ENCODE data around the gene JSRP1.

JSRP1 gene

DNA sequence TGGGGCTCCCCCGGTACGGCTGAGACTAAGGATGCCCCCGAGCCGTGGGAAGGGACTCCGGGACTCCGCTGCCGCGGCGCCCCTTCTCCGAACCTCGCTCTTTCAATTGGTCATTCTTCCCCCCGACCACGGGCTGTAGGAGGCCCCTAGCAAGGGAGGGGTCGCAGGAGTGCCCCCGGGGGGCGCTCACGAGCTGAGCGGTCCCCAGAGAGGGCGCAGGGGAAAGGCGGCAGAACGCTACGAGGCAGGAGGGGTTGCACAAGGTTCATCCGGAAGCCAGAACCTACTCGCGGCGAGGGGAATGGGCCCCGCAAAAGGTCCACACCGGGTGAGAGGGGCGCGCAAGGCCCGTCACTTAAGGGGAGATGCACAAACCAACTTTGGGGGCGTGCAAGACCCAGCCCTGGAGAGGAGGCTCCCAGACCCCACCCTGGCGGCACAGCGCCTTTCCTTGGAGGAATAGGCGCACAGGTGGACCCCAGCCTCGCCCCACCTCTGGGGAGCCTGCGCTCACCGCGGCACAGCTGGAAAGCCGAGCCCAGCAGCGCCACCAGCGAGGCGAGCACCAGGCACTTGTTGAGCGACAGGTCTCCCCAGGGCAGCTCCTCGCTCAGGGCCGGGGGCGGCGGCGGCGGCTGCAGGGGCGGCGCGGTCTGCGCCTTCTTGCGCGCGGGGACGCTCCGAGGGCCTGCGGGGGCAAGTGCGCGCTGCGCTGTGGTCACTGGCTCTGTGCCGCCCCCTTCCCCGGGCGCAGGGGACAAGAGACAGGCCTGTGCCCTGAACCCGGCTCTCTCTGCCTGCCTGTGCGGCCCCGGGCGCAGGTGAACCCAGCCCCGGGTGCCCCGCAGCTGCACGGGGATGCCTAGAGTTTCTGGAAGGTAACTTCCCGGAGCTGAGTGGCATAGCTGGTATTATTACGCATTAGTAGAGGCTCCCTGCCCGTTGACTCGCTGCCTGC, 2.8 kb downstream of the JSRP1 start:
- TF ChIP-seq, protein P1, sequence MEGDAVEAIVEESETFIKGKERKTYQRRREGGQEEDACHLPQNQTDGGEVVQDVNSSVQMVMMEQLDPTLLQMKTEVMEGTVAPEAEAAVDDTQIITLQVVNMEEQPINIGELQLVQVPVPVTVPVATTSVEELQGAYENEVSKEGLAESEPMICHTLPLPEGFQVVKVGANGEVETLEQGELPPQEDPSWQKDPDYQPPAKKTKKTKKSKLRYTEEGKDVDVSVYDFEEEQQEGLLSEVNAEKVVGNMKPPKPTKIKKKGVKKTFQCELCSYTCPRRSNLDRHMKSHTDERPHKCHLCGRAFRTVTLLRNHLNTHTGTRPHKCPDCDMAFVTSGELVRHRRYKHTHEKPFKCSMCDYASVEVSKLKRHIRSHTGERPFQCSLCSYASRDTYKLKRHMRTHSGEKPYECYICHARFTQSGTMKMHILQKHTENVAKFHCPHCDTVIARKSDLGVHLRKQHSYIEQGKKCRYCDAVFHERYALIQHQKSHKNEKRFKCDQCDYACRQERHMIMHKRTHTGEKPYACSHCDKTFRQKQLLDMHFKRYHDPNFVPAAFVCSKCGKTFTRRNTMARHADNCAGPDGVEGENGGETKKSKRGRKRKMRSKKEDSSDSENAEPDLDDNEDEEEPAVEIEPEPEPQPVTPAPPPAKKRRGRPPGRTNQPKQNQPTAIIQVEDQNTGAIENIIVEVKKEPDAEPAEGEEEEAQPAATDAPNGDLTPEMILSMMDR (IDR thresholded peaks at IDR 0.05; ENCODE audit: control insufficient read depth, insufficient read depth, low read depth, low read length, missing control alignments): no peak
- no peak overlapping the region for H3K4me3 ChIP-seq (ENCODE audit: control insufficient read depth, low read depth, low read length)
- DNase-seq (ENCODE audit: low read depth): no peak

DNA sequence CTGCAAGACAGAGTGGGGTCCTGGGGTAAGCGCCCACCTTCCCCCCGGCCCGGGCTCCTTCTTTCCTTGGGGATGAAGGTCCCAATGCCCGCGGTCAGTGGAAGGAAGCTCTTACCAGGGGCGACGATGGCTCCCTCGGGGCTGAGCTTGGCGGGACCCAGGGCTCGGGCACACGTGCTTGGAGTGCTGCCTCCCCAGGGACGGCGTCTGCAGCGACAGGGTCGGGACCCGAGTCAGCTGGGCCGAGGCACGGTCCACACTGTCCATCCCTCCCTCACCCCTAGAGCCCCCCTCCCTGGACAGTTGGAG, 3.5 kb downstream of the JSRP1 start:
- TF ChIP-seq, protein P1 (IDR thresholded peaks at IDR 0.05; ENCODE audit: control insufficient read depth, insufficient read depth, low read depth, low read length, missing control alignments): no peak
- no peak for DNase-seq (ENCODE audit: low read depth)
- no peak overlapping the region for H3K4me3 ChIP-seq (ENCODE audit: control insufficient read depth, low read depth, low read length)

DNA sequence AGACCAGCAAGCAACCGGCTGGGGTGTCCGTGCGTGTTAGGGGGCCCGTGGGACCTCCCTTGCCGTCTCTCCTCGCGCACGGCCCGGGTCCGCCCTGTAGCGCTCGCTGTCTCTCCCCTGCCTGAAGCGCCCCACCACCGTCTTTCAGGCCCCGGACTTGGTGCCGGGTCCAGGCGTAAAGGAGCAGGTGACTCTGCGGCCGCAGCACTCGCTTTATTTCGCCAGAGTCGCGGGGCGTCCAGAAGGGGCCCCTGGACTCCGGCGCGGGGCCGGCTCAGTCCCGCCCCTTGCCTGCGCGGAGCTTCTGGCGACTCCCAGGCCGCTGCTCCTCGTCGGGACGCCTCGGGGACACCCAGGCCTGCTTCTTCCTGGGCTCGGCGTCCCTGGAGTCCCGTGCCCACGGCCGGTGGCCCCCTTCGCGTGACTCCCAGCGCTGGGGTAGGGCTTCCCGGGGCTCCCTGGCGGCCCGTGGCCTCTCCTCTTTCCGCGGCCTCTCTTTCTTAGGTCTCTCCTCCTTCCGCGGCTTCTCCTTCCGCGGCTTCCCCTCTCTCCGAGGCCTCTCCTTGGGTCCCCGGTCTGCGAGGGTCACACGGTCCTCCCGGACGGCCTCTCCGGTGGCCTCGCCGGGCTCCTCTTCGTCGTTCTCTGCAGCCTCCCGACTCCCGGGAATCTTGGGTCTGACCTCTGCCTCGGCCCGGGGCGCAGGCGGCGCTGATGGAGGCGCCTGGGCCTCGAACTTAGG, 4.0 kb downstream of the JSRP1 start:
- no peak overlapping the region for H3K4me3 ChIP-seq (ENCODE audit: control insufficient read depth, low read depth, low read length)
- TF ChIP-seq, protein P1 (IDR thresholded peaks at IDR 0.05; ENCODE audit: control insufficient read depth, insufficient read depth, low read depth, low read length, missing control alignments): no peak
- no peak for DNase-seq (ENCODE audit: low read depth)

DNA sequence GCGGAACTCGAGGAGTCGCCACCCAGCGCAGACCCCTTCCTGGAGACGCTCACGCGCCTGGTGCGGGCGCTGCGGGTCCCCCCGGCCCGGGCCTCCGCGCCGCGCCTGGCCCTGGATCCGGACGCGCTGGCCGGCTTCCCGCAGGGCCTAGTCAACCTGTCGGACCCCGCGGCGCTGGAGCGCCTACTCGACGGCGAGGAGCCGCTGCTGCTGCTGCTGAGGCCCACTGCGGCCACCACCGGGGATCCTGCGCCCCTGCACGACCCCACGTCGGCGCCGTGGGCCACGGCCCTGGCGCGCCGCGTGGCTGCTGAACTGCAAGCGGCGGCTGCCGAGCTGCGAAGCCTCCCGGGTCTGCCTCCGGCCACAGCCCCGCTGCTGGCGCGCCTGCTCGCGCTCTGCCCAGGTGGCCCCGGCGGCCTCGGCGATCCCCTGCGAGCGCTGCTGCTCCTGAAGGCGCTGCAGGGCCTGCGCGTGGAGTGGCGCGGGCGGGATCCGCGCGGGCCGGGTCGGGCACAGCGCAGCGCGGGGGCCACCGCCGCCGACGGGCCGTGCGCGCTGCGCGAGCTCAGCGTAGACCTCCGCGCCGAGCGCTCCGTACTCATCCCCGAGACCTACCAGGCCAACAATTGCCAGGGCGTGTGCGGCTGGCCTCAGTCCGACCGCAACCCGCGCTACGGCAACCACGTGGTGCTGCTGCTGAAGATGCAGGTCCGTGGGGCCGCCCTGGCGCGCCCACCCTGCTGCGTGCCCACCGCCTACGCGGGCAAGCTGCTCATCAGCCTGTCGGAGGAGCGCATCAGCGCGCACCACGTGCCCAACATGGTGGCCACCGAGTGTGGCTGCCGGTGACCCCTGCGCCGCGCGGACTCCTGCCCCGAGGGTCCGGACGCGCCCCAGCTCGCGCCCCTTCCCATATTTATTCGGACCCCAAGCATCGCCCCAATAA, 4.8 kb downstream of the JSRP1 start:
- no peak overlapping the region for H3K4me3 ChIP-seq (ENCODE audit: control insufficient read depth, low read depth, low read length)
- DNase-seq (ENCODE audit: low read depth): no peak
- TF ChIP-seq, protein P1 (IDR thresholded peaks at IDR 0.05; ENCODE audit: control insufficient read depth, insufficient read depth, low read depth, low read length, missing control alignments): no peak

DNA sequence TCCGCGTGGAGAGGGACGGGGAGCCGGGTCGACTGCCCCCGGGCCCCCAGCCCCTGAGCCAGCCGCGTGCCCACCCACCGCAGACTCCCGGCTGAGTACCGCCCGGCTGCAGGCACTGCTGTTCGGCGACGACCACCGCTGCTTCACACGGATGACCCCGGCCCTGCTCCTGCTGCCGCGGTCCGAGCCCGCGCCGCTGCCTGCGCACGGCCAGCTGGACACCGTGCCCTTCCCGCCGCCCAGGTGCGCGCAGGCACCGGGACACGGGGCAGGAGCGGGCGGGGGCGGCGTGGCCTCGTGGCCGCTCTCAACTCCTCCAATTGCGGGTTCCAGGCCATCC, 5.5 kb downstream of the JSRP1 start:
- TF ChIP-seq, protein P1 (IDR thresholded peaks at IDR 0.05; ENCODE audit: control insufficient read depth, insufficient read depth, low read depth, low read length, missing control alignments): no peak
- no peak for DNase-seq (ENCODE audit: low read depth)

More for the DNA sequence above, 5.5 kb downstream of the JSRP1 start:
- H3K4me3 ChIP-seq (ENCODE audit: control insufficient read depth, low read depth, low read length): no peak overlapping the region

Measured in AG09309 (cell line).